K562 (cell line): ENCODE results near the gene WASF2. TPM values are rescaled to one million over a fixed set of nuclear protein-coding genes. Genes with fewer than 3 reads are reported as not detected.

Experiments
- ATAC-seq: fragments of 200-7000 bp; cut with Tn5 transposase; 3 replicates; pipeline ENCODE4 v1.9.1; 2020; ENCODE audit warnings: moderate library complexity
- BruUV-seq: library from RNA; stranded (reverse); fragments of 400-500 nt; replicated peaks from 2 replicates; lab custom pipeline; 2021; lab: Mats Ljungman, UMichigan
- CTCF ChIA-PET: fragments of 300-600 bp; formaldehyde crosslinking; extraction: SDS; loops from one replicate; lab custom pipeline; 2021; ENCODE audit warnings: low intra/inter-chr PET ratio; lab: Yijun Ruan, JAX
- POLR2A ChIA-PET: fragments of 300-600, 350-650 bp; sonication (Branson Sonifier 250); formaldehyde crosslinking; extraction: SDS; loops from one replicate; lab custom pipeline; 2021; ENCODE audit warnings: antibody characterized with exemption, inconsistent platforms; lab: Yijun Ruan, JAX
- DNase-seq, 4 experiments: peaks; one replicate each; pipeline versions ENCODE4 v3.0.0 to v3.0.0-alpha.2; 2011 to 2018; ENCODE audit warnings: low spot score in 3 of 4, mixed read lengths in 3 of 4; ENCODE audit errors: extremely low read depth in 1 of 4
- FAIRE-seq: peaks from 2 replicates; lab custom pipeline; 2011; peaks lifted over from hg19 to GRCh38; lab: Jason Lieb, UNC
- H2AFZ ChIP-seq: 2 replicates; pipeline ENCODE4 v1.6.0; 2011; ENCODE audit warnings: low read depth, low read length, control low read depth, inconsistent platforms
- H3K27ac ChIP-seq: fragments of 200-600 bp; 3 replicates; pipeline ENCODE4 v1.8.0; 2011; ENCODE audit warnings: low read depth, mild to moderate bottlenecking, control low read depth, inconsistent platforms, low read length, moderate library complexity, mixed read lengths; ENCODE audit errors: extremely low read depth
- H3K27me3 ChIP-seq, 2 experiments: fragments of 300-600 bp in 1 of 2; 2 replicates in 1 of 2; 3 replicates in 1 of 2; pipeline versions ENCODE4 v1.6.0 to v1.8.0; 2011; ENCODE audit warnings: inconsistent platforms in 2 of 2, low read length in 2 of 2, mild to moderate bottlenecking in 1 of 2, mixed read lengths in 1 of 2, moderate library complexity in 1 of 2; ENCODE audit not compliant: control insufficient read depth in 2 of 2, insufficient read depth in 2 of 2
- H3K36me3 ChIP-seq: fragments of 300-600 bp; 3 replicates; pipeline ENCODE4 v1.8.0; 2011; ENCODE audit warnings: mild to moderate bottlenecking, low read length, inconsistent platforms; ENCODE audit not compliant: control insufficient read depth, insufficient read depth
- H3K4me1 ChIP-seq, 2 experiments: fragments of 200-600 bp in 1 of 2; replicated peaks in 1 of 2; 2 replicates in 1 of 2; 3 replicates in 1 of 2; pipeline versions ENCODE4 v1.5.1 to v1.8.0; 2011; ENCODE audit warnings: inconsistent platforms in 2 of 2, low read length in 2 of 2, mild to moderate bottlenecking in 1 of 2, mixed read lengths in 1 of 2, moderate library complexity in 1 of 2; ENCODE audit not compliant: control insufficient read depth in 2 of 2, insufficient read depth in 2 of 2
- H3K4me2 ChIP-seq: 2 replicates; pipeline ENCODE4 v1.6.1; 2011; ENCODE audit warnings: low read length, control low read depth, inconsistent platforms, mixed read lengths; ENCODE audit not compliant: insufficient read depth
- H3K4me3 ChIP-seq: fragments of 200-600 bp; sonication (generic), shearing (Covaris generic); 2 replicates; pipeline ENCODE4 v1.5.1; 2016; ENCODE audit warnings: control low read depth, inconsistent platforms
- H3K79me2 ChIP-seq: fragments of 200-600 bp; 3 replicates; pipeline ENCODE4 v1.8.0; 2011; ENCODE audit warnings: low read length, inconsistent platforms; ENCODE audit not compliant: control insufficient read depth, insufficient read depth
- H3K9ac ChIP-seq, 2 experiments: 2 replicates each; pipeline versions ENCODE4 v1.6.0 to v1.6.1; 2011; ENCODE audit warnings: low read depth in 2 of 2, low read length in 2 of 2, control low read depth in 1 of 2, inconsistent platforms in 1 of 2, mild to moderate bottlenecking in 1 of 2, mixed read lengths in 1 of 2; ENCODE audit not compliant: insufficient read depth in 1 of 2
- H3K9me1 ChIP-seq: one replicate; pipeline ENCODE4 v1.6.0; 2011; ENCODE audit warnings: inconsistent platforms, mild to moderate bottlenecking, low read length, moderate library complexity; ENCODE audit not compliant: control insufficient read depth, insufficient read depth
- H3K9me3 ChIP-seq: replicated peaks from 2 replicates; pipeline ENCODE4 v1.5.1; 2011; ENCODE audit warnings: low read depth, low read length, inconsistent platforms; ENCODE audit not compliant: control insufficient read depth, insufficient read depth
- H4K20me1 ChIP-seq: replicated peaks from 2 replicates; pipeline ENCODE4 v1.6.1; 2011; ENCODE audit warnings: low read length, inconsistent platforms, mixed read lengths; ENCODE audit not compliant: control insufficient read depth, insufficient read depth
- DEAF1 ChIP-seq: fragments of 450-650 bp; formaldehyde crosslinking; IDR thresholded peaks from 2 replicates; pipeline ENCODE4 v1.4.0; 2020; ENCODE audit warnings: mild to moderate bottlenecking, moderate library complexity
- FOXM1 ChIP-seq, 2 experiments: fragments of 450-650 bp in 1 of 2; sonication (generic) in 1 of 2; formaldehyde crosslinking in 1 of 2; IDR thresholded peaks; 2 replicates each; pipeline versions ENCODE4 v1.6.1 to v1.9.0; 2017 to 2022; ENCODE audit warnings: low read depth in 2 of 2, mild to moderate bottlenecking in 2 of 2, missing genetic modification reagents in 1 of 2, moderate library complexity in 1 of 2
- HES1 ChIP-seq: fragments of 450-650 bp; IDR thresholded peaks from 2 replicates; pipeline ENCODE4 v1.6.1; 2016; ENCODE audit warnings: low read depth, mild to moderate bottlenecking, moderate library complexity
- TGIF2 ChIP-seq: sonication (generic); formaldehyde crosslinking; IDR thresholded peaks from 2 replicates; pipeline ENCODE4 v1.8.1; 2022; ENCODE audit warnings: mild to moderate bottlenecking, missing genetic modification reagents, moderate library complexity
- ZKSCAN1 ChIP-seq: fragments of 150-350 bp; IDR thresholded peaks from 2 replicates; pipeline ENCODE4 v1.6.1; 2016; ENCODE audit warnings: low read depth, low read length
- ZNF444 ChIP-seq: fragments of 250-450 bp; sonication (Bioruptor Pico); IDR thresholded peaks from 2 replicates; pipeline ENCODE4 v1.4.0; 2020; ENCODE audit warnings: mild to moderate bottlenecking, moderate library complexity
- WGBS: fragments of 100-300 bp; shearing (Covaris generic); methylation state at CpG from one replicate; pipeline ENCODE4 v1.1.6; 2016; ENCODE audit warnings: low coverage, mixed read lengths; ENCODE audit not compliant: insufficient coverage; ENCODE audit errors: missing lambda C conversion rate; 5-methylcytosine and 5-hydroxymethylcytosine counted together
- in situ Hi-C: fragments of 300-500 bp; cut with MboI; formaldehyde crosslinking; loops from 4 replicates; pipeline ENCODE4 v1.15.0; 2018; ENCODE audit warnings: inconsistent platforms, mixed read lengths
- intact Hi-C: fragments of 100-400 bp; cut with micrococcal nuclease; formaldehyde crosslinking; loops from 2 replicates; pipeline ENCODE4 v1.14.2; 2022
- polyA plus RNA-seq, 8 experiments: library from polyadenylated mRNA; depleted of rRNA in 4 of 8; stranded (reverse) in 5 of 8; unstranded in 3 of 8; fragments of >200 nt; fragmentation: Nextera tagmentation in 2 of 8; fragmentation: Illumina TruSeq in 1 of 8; extraction: Ambion mirVana in 2 of 8; extraction: Trizol in 1 of 8; gene quantifications; 2 replicates each; pipeline versions ENCODE4 v1.2.1 to v1.2.3, GENCODE V29; 2011 to 2014; ENCODE audit warnings: inconsistent platforms in 1 of 8, missing spikeins in 1 of 8
- total RNA-seq, 7 experiments: library from RNA; depleted of rRNA in 6 of 7; stranded (reverse); fragments of >200 nt in 6 of 7; fragmentation: Illumina TruSeq in 2 of 7; extraction: Trizol in 2 of 7; gene quantifications; 2 replicates each; pipeline versions ENCODE4 v1.2.1 to v1.2.3, GENCODE V29; 2011 to 2021; ENCODE audit warnings: low replicate concordance in 1 of 7

Gene WASF2
- total and polyA plus RNA-seq, 9 of the 15 experiments (the other 6 are each of a cell fraction or from before 2014, with no cell fraction given), result 8.2 to 163 (median 31.2) TPM

GRCh38 chr1:27410709-27411108 lies 79.3 kb downstream of the WASF2 start:
- no peaks in the 10 kb centered on the region for H4K20me1 ChIP-seq
- in situ Hi-C loops, result no loop called here
- no peak overlapping the region for H2AFZ ChIP-seq
- TF ChIP-seq ZKSCAN1 (no peak), FOXM1 (IDR thresholded peaks at IDR 0.05; ENCODE audit: low read depth) (no peak), FOXM1 (CRISPR knock-in tag; IDR thresholded peaks at IDR 0.05; ENCODE audit: low read depth) (no peak), ZNF444 (CRISPR knock-in tag) (no peak), HES1 (no peak), DEAF1 (CRISPR knock-in tag) (no peak), TGIF2 (no peak)
- H3K4me1 ChIP-seq, result no peaks in the 10 kb centered on the region
- DNase-seq (no peak), FAIRE-seq (no peak), ATAC-seq (no peak)
- H3K4me2 ChIP-seq, result no peak overlapping the region
- H3K9me1 ChIP-seq, result peaks cover 3% of the 10 kb centered on the region
- no peaks in the 10 kb centered on the region for H3K27me3 ChIP-seq
- peaks cover 90% of the 10 kb centered on the region for H3K36me3 ChIP-seq
- intact Hi-C loops, result no loop called here
- no peak overlapping the region for H3K4me3 ChIP-seq
- H3K79me2 ChIP-seq, result no peaks in the 10 kb centered on the region
- 83% methylated on average over 2 of the region's 2 CpGs for WGBS
- H3K9ac ChIP-seq, result no peak overlapping the region
- ChIA-PET CTCF (no interaction called here), POLR2A (interaction anchor here (0.6 to 3.3 kb wide), 7 partner anchors 8 to 193 kb away, joined by 3 to 23 read pairs (median 3); partner anchors contain the start of gene AHDC1)
- H3K9me3 ChIP-seq, result no peaks in the 10 kb centered on the region
- H3K27ac ChIP-seq, result no peak overlapping the region
- BruUV-seq, result no TSS peak
